ENCODE data around the gene SMOC1. TPM values are rescaled to one million over a fixed set of nuclear protein-coding genes. Genes with fewer than 3 reads are reported as not detected.

Gene SMOC1
- total and polyA plus RNA-seq, 2 donors (not counting 1 experiment from before 2014, with no cell fraction given) = 0.06 TPM; not detected in 1

- Histone ChIP-seq H2AFZ (ENCODE audit: low read length) (no peak overlapping the region), H3K9me3 (ENCODE audit: control insufficient read depth, insufficient read depth, low read depth, low read length) (no peaks in the 10 kb centered on the region), H3K79me2 (ENCODE audit: control insufficient read depth, insufficient read depth, low read length) (no peaks in the 10 kb centered on the region), H3K4me2 (ENCODE audit: extremely low read depth, insufficient read depth, low read length) (no peak overlapping the region), H3K9ac (ENCODE audit: insufficient read depth, low read length) (no peak overlapping the region), H3K4me1 (ENCODE audit: control insufficient read depth, extremely low read depth, insufficient read depth, low read length) (no peaks in the 10 kb centered on the region), H4K20me1 (ENCODE audit: control insufficient read depth, extremely low read depth, insufficient read depth, low read length) (no peaks in the 10 kb centered on the region), H3K4me3 (replicated peaks in 1 of 4; ENCODE audit: control extremely low read depth in 1 of 4, insufficient read depth in 1 of 4, low read depth in 3 of 4, low read length in 4 of 4) (no peak overlapping the region), H3K27ac (ENCODE audit: insufficient read depth, low read length) (no peak overlapping the region), H3K36me3 (ENCODE audit: control insufficient read depth, insufficient read depth, low read length) (no peaks in the 10 kb centered on the region), H3K27me3 (ENCODE audit: control insufficient read depth, insufficient read depth, low read length) (no peaks in the 10 kb centered on the region)
- no peak for TF ChIP-seq EZH2 (IDR thresholded peaks at IDR 0.05; ENCODE audit: low read length, missing control alignments)
- no peak for TF ChIP-seq CTCF (conservative IDR thresholded peaks at IDR 0.05 in 1 of 2, IDR thresholded peaks at IDR 0.05 in 1 of 2; ENCODE audit: low read depth in 1 of 2, low read length in 2 of 2)
- DNase-seq (ENCODE audit: low read depth in 2 of 2) = no peak
These were observed 139.0 kb downstream of the SMOC1 start for GRCh38 chr14:70018230-70018629.

GRCh38 chr14:70018713-70019211, 139.5 kb downstream of the SMOC1 start:
- DNase-seq (ENCODE audit: low read depth in 2 of 2) = peak; percentile 16 to 74
- Histone ChIP-seq H3K36me3 (ENCODE audit: control insufficient read depth, insufficient read depth, low read length) (no peaks in the 10 kb centered on the region), H3K4me1 (ENCODE audit: control insufficient read depth, extremely low read depth, insufficient read depth, low read length) (no peaks in the 10 kb centered on the region), H4K20me1 (ENCODE audit: control insufficient read depth, extremely low read depth, insufficient read depth, low read length) (no peaks in the 10 kb centered on the region), H3K9me3 (ENCODE audit: control insufficient read depth, insufficient read depth, low read depth, low read length) (no peaks in the 10 kb centered on the region), H3K4me3 (replicated peaks in 1 of 4; ENCODE audit: control extremely low read depth in 1 of 4, insufficient read depth in 1 of 4, low read depth in 3 of 4, low read length in 4 of 4) (peak overlapping the region in 1 of 4 experiments; percentile 30), H3K27ac (ENCODE audit: insufficient read depth, low read length) (no peak overlapping the region), H3K4me2 (ENCODE audit: extremely low read depth, insufficient read depth, low read length) (no peak overlapping the region), H2AFZ (ENCODE audit: low read length) (no peak overlapping the region), H3K27me3 (ENCODE audit: control insufficient read depth, insufficient read depth, low read length) (no peaks in the 10 kb centered on the region), H3K9ac (ENCODE audit: insufficient read depth, low read length) (no peak overlapping the region), H3K79me2 (ENCODE audit: control insufficient read depth, insufficient read depth, low read length) (no peaks in the 10 kb centered on the region)
- TF ChIP-seq EZH2 (IDR thresholded peaks at IDR 0.05; ENCODE audit: low read length, missing control alignments) (no peak), CTCF (conservative IDR thresholded peaks at IDR 0.05 in 1 of 2, IDR thresholded peaks at IDR 0.05 in 1 of 2; ENCODE audit: low read depth in 1 of 2, low read length in 2 of 2) (no peak)

GRCh38 chr14:70019695-70020094, 140.5 kb downstream of the SMOC1 start:
- H3K79me2 ChIP-seq (ENCODE audit: control insufficient read depth, insufficient read depth, low read length) = no peaks in the 10 kb centered on the region
- H3K9me3 ChIP-seq (ENCODE audit: control insufficient read depth, insufficient read depth, low read depth, low read length) = no peaks in the 10 kb centered on the region
- no peaks in the 10 kb centered on the region for H3K27me3 ChIP-seq (ENCODE audit: control insufficient read depth, insufficient read depth, low read length)
- no peaks in the 10 kb centered on the region for H4K20me1 ChIP-seq (ENCODE audit: control insufficient read depth, extremely low read depth, insufficient read depth, low read length)
- H3K27ac ChIP-seq (ENCODE audit: insufficient read depth, low read length) = no peak overlapping the region
- H3K9ac ChIP-seq (ENCODE audit: insufficient read depth, low read length) = no peak overlapping the region
- no peak for DNase-seq (ENCODE audit: low read depth in 2 of 2)
- no peak overlapping the region for H3K4me3 ChIP-seq (replicated peaks in 1 of 4; ENCODE audit: control extremely low read depth in 1 of 4, insufficient read depth in 1 of 4, low read depth in 3 of 4, low read length in 4 of 4)
- H3K36me3 ChIP-seq (ENCODE audit: control insufficient read depth, insufficient read depth, low read length) = no peaks in the 10 kb centered on the region
- no peak overlapping the region for H3K4me2 ChIP-seq (ENCODE audit: extremely low read depth, insufficient read depth, low read length)
- no peaks in the 10 kb centered on the region for H3K4me1 ChIP-seq (ENCODE audit: control insufficient read depth, extremely low read depth, insufficient read depth, low read length)
- no peak overlapping the region for H2AFZ ChIP-seq (ENCODE audit: low read length)
- no peak for TF ChIP-seq CTCF (conservative IDR thresholded peaks at IDR 0.05 in 1 of 2, IDR thresholded peaks at IDR 0.05 in 1 of 2; ENCODE audit: low read depth in 1 of 2, low read length in 2 of 2)
- TF ChIP-seq EZH2 (IDR thresholded peaks at IDR 0.05; ENCODE audit: low read length, missing control alignments) = no peak

Measured in fibroblast of lung (primary cell).